Endothelial cell of hepatic sinusoid (primary cell): Measurements from ENCODE around the gene RTN1.

Experiments used
- in situ Hi-C: cut with HindIII; loops from 2 replicates; pipeline ENCODE4 v1.10.0; 2017; ENCODE audit warnings: low sequenced_read_pairs

The RTN1 gene

GRCh38 chr14:59850458-59850857, 20.1 kb downstream of the RTN1 start:
- in situ Hi-C loops = no loop called here

- in situ Hi-C loops = no loop called here
Measured at GRCh38 chr14:59849411-59850130, 21.0 kb downstream of the RTN1 start.

- in situ Hi-C loops = no loop called here
Measured at GRCh38 chr14:59848671-59849070, 21.9 kb downstream of the RTN1 start.

- in situ Hi-C loops = no loop called here
Measured at GRCh38 chr14:59847711-59848110, 22.9 kb downstream of the RTN1 start.

GRCh38 chr14:59846595-59846994, 24.0 kb downstream of the RTN1 start:
- in situ Hi-C loops = no loop called here

- in situ Hi-C loops = no loop called here
Measured at GRCh38 chr14:59845245-59845644, 25.3 kb downstream of the RTN1 start.

GRCh38 chr14:59844186-59844812, 26.3 kb downstream of the RTN1 start:
- in situ Hi-C loops = no loop called here

- in situ Hi-C loops = no loop called here
Measured at GRCh38 chr14:59836116-59836515, 34.5 kb downstream of the RTN1 start.

GRCh38 chr14:59832653-59833294, 37.8 kb downstream of the RTN1 start:
- in situ Hi-C loops = no loop called here

GRCh38 chr14:59831121-59831730, 39.4 kb downstream of the RTN1 start:
- in situ Hi-C loops = no loop called here

GRCh38 chr14:59830338-59830734, 40.2 kb downstream of the RTN1 start:
- in situ Hi-C loops = no loop called here

GRCh38 chr14:59829469-59830337, 40.9 kb downstream of the RTN1 start:
- in situ Hi-C loops = no loop called here

- in situ Hi-C loops = no loop called here
Measured at GRCh38 chr14:59828276-59828675, 42.3 kb downstream of the RTN1 start.

- in situ Hi-C loops = no loop called here
Measured at GRCh38 chr14:59827401-59827800, 43.2 kb downstream of the RTN1 start.

- in situ Hi-C loops = no loop called here
Measured at GRCh38 chr14:59826150-59826549, 44.4 kb downstream of the RTN1 start.

- in situ Hi-C loops = no loop called here
Measured at GRCh38 chr14:59823179-59823578, 47.4 kb downstream of the RTN1 start.

GRCh38 chr14:59819446-59820088, 51.0 kb downstream of the RTN1 start:
- in situ Hi-C loops = no loop called here

- in situ Hi-C loops = no loop called here
Measured at GRCh38 chr14:59816941-59817340, 53.6 kb downstream of the RTN1 start.

- in situ Hi-C loops = no loop called here
Measured at GRCh38 chr14:59814988-59815387, 55.6 kb downstream of the RTN1 start.

- in situ Hi-C loops = no loop called here
Measured at GRCh38 chr14:59811815-59812214, 58.8 kb downstream of the RTN1 start.
